T47D (cell line): ENCODE data around the gene RNF41.

ENCODE experiments used
- DNase-seq, 2 experiments: peaks; one replicate each; pipeline versions ENCODE4 v3.0.0 to v3.0.0-alpha.2; 2011 to 2012; ENCODE audit warnings: low read depth in 1 of 2, low spot score in 1 of 2
- JUND ChIP-seq: IDR thresholded peaks from 2 replicates; pipeline ENCODE4 v1.6.1; 2012; ENCODE audit warnings: low read depth
- in situ Hi-C: cut with HindIII; loops from 2 replicates; pipeline ENCODE4 v1.10.0; 2016; ENCODE audit warnings: low sequenced_read_pairs, low pct_unique_long_range_greater_than_20kb

RNF41 gene

DNA sequence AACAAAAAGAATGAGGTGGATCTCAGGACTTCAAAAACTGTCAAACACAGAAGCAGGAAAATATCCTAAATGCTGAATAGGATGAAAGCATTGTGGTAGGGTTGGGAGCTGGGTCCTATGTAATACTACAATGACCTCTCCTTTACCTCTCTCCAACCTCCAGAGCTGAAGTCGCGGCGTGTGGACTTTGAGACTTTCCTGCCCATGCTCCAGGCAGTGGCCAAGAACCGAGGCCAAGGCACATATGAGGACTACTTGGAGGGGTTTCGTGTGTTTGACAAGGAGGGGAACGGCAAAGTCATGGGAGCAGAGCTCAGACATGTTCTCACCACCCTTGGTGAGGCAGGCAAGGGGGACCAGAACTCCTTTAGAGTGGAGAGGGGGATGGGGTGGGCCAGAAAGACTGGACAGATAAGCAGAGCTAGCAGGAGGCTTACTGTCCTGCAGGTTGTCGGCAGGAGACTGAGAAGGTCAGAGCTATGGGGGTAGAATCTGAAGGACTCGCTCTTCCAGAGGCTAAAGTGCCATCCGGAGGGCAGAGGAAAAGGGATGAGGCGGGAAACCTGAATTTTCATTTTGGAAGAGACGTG lies 66.4 kb downstream of the RNF41 start:
- TF ChIP-seq JUND = no peak
- in situ Hi-C loops = no loop called here
- DNase-seq = no peak

DNA sequence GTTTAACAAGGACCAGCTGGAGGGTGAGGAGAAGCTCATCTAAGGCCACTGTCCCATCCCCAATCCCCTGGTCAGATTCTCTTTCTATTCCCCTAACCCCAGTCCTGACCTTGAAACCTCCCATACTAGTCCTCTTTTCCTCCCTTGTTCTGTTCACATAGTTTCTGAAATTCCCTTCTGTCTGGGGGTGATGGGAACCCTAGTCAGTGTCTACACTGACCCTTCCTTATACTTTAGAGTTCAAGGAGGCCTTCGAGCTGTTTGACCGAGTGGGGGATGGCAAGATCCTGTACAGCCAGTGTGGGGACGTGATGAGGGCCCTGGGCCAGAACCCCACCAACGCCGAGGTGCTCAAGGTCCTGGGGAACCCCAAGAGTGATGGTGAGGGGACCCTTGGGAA lies 66.9 kb downstream of the RNF41 start:
- no peak for DNase-seq
- in situ Hi-C loops = no loop called here
- TF ChIP-seq JUND = no peak

DNA sequence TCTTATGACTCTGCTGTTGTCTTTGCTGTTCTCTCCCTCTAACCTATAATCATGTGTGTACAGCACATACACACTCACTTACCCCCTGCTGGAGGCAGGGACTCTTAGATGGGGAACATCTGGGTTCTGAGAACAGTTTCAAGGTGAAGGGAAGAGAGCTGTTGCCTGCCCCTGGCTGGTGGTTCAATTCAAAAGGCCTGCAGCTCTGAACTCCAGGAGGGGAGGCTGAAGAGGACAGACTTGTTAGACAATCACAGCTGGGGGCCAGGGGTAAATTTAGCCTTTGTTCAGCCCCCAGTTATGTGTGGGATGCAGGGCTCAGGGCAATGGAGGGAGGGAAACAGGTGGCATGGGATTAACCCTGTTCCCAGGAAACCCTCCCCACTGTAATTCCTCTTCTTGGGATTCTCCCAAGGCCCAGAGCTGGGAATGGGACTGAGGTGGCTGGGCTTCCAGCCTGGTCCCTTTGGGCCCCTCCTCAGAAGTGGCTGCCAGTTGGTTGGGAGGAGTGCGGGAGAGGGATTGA lies 67.4 kb downstream of the RNF41 start:
- TF ChIP-seq JUND = no peak
- in situ Hi-C loops = no loop called here

GRCh38 chr12:56153678-56154065 lies 68.0 kb downstream of the RNF41 start:
- no peak for DNase-seq
- in situ Hi-C loops = no loop called here
- TF ChIP-seq JUND = no peak

More for the DNA sequence above, 67.4 kb downstream of the RNF41 start:
- DNase-seq = no peak

- no peak for TF ChIP-seq JUND
- no peak for DNase-seq
- in situ Hi-C loops = no loop called here
Observed at GRCh38 chr12:56152756-56153677, 68.7 kb downstream of the RNF41 start.
